Prostate gland (tissue), 2 donors: ENCODE results near the gene RAG2. TPM values are rescaled to one million over a fixed set of nuclear protein-coding genes. Genes with fewer than 3 reads are reported as not detected.

Experiments
- DNase-seq: peaks from one replicate; pipeline ENCODE4 v3.0.0-alpha.2; 2019; ENCODE audit warnings: low spot score
- H3K27ac ChIP-seq, 2 donors: fragments of 200-600 bp; sonication (generic); 2 replicates each; pipeline ENCODE4 v1.5.1; 2017 to 2019
- H3K27me3 ChIP-seq: fragments of 200-600 bp; sonication (generic); replicated peaks from 2 replicates; pipeline ENCODE4 v1.5.1; 2019; ENCODE audit not compliant: insufficient read depth
- H3K36me3 ChIP-seq, 2 donors: fragments of 200-600 bp; sonication (generic); 1 replicate in 1 of 2; 2 replicates in 1 of 2; pipeline versions ENCODE4 v1.5.1 to v1.8.1; 2017 to 2019
- H3K4me1 ChIP-seq: fragments of 200-600 bp; sonication (generic); replicated peaks from 2 replicates; pipeline ENCODE4 v1.5.1; 2019
- H3K4me3 ChIP-seq, 2 donors: fragments of 200-600 bp; sonication (generic); 2 replicates each; pipeline ENCODE4 v1.5.1; 2017 to 2019
- H3K9me3 ChIP-seq: fragments of 200-600 bp; sonication (generic); 2 replicates; pipeline ENCODE4 v1.5.1; 2017
- CTCF ChIP-seq, 4 experiments: fragments of 200-600 bp in 2 of 4; fragments of 450-650 bp in 2 of 4; sonication (generic) in 2 of 4; IDR thresholded peaks; 1 replicate in 3 of 4; 2 replicates in 1 of 4; pipeline ENCODE4 v1.5.1; 2016 to 2019; ENCODE audit warnings: antibody characterized with exemption in 4 of 4, mild to moderate bottlenecking in 2 of 4, moderate library complexity in 2 of 4
- POLR2A ChIP-seq: fragments of 450-650 bp; IDR thresholded peaks from one replicate; pipeline ENCODE4 v1.6.1; 2016; ENCODE audit warnings: antibody characterized with exemption, mild to moderate bottlenecking
- POLR2AphosphoS5 ChIP-seq: sonication (generic); formaldehyde crosslinking; IDR thresholded peaks from one replicate; pipeline ENCODE4 v1.6.1; 2017; ENCODE audit warnings: antibody characterized with exemption
- WGBS: methylation state at CpG from one replicate; pipeline ENCODE4 v1.1.5; 2018; 5-methylcytosine and 5-hydroxymethylcytosine counted together
- intact Hi-C: fragments of 100-400 bp; cut with DNase I; formaldehyde crosslinking; loops from one replicate; pipeline ENCODE4 v1.14.2; 2022
- total RNA-seq, 2 donors: library from RNA; depleted of rRNA; stranded (reverse); fragments of >200 nt; gene quantifications; one replicate each; pipeline ENCODE4 v1.1.0, GENCODE V29; 2016

Gene RAG2
- total RNA-seq, 2 donors from 2014 or later = not detected

DNA sequence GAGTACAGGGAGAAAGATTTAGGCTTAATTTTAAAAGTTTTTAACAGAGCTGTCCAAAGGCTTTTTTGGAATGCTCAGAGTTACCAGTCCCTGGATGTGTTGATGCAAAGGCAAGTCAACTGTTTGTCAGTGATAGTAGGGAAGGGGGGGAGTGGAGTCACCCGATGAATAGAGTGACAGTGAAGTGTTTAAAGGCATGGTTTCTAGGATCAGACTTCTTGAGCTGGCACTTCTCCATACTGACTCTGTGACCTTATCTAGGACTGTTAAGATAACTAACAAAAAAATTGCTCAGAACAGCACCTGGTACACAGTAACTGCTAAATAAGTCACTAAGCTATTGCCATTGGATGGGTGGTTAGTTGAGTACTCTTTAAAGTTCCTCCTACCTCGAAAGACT, 11.3 kb upstream of the RAG2 start:
- Histone ChIP-seq H3K27ac (no peak overlapping the region), H3K9me3 (no peaks in the 10 kb centered on the region), H3K4me1 (no peaks in the 10 kb centered on the region), H3K4me3 (no peak overlapping the region), H3K27me3 (no peaks in the 10 kb centered on the region), H3K36me3 (no peaks in the 10 kb centered on the region)
- DNase-seq = no peak
- TF ChIP-seq POLR2A (no peak), POLR2AphosphoS5 (no peak), CTCF (IDR thresholded peaks at IDR 0.05) (no peak)
- intact Hi-C loops = no loop called here
- WGBS = 67% methylated on average over 2 of the region's 2 CpGs

DNA sequence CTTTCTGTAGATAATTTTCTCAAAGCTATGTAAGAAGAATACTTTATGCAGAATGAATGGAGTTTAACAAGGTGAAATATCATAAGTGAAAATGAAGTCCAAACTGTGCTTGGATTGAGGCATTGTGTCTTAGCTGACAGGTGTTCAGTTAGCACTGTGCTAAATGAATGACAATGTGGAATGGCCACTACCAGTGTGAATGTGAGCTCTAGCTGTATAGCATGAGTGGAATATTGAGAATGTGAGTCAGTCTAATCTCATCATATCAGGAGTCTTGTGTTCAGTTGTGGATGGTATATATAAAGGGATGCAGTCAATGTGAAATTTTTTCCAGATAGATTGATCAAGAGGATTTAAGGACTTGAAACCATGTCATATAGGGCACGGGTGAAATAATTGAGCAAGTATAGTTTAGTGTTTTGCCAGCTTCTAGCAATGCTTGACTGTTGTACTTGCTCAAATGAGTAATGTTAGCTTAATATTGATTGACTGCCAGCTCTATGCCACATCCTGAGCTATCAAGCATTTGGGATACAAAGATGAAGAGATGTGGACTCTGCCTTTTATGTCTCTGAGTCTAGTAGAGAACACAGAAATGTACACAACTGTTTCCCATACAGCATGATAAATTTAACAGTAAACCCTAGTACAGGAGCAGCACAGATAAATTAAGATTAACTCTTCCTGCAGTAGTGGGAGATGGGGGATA, 10.6 kb upstream of the RAG2 start:
- Histone ChIP-seq H3K4me3 (no peak overlapping the region), H3K9me3 (no peaks in the 10 kb centered on the region), H3K36me3 (no peaks in the 10 kb centered on the region), H3K27me3 (no peaks in the 10 kb centered on the region), H3K27ac (no peak overlapping the region), H3K4me1 (no peaks in the 10 kb centered on the region)
- 95% methylated on average over 1 of the region's 1 CpG for WGBS
- intact Hi-C loops = no loop called here
- TF ChIP-seq POLR2A (no peak), POLR2AphosphoS5 (no peak), CTCF (IDR thresholded peaks at IDR 0.05) (no peak)
- no peak for DNase-seq

DNA sequence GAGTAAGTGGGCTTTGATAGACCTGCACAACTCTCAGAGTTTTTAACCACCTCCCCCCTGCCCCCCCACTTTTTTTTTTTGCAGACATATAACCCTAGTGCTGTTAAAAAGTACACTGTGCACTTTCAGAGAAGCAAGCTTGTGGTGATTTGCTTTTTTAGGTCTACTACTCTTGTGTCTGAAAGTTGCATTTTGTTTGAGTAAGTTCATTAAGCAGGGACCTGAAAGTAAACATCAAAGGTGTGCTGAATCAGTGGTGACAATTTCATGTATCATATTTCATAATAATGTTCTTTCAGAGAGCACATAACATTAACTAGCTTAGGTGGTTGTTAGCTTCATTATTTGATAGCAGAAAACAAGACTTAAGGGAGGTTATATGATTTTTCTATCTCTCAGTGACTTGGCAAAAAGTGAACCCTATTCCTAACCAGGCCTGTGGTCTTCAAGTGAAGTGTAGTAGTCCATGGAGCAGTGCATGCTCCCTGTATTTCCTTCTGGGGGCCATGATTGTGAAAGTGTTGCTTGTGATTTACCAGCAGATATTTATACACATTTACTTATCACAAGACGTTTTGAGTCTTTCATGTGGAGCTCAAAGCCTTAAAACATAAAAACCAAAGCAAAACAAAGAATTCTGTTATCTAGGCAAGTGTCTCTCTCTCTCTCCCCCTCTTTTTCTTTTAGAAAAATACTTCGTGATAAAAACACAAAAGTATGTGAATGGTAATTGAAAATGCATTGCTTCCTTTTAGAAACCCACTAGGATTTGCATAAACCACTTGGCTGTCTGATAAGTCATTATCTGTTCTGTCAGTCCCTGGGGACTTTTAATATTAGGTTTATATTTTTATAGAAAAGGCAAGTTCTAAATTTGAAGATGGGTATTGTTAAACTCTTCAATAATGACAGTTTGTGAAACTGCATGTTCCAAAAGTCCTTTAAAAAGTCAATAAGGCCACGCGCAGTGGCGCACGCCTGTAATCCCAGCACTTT, 7.5 kb upstream of the RAG2 start:
- Histone ChIP-seq H3K9me3 (no peaks in the 10 kb centered on the region), H3K4me3 (no peak overlapping the region), H3K27ac (no peak overlapping the region), H3K36me3 (no peaks in the 10 kb centered on the region), H3K4me1 (no peaks in the 10 kb centered on the region), H3K27me3 (no peaks in the 10 kb centered on the region)
- WGBS = 84% methylated on average over 6 of the region's 6 CpGs
- DNase-seq = no peak
- TF ChIP-seq CTCF (IDR thresholded peaks at IDR 0.05) = no peak
- TF ChIP-seq POLR2AphosphoS5 = no peak
- intact Hi-C loops = no loop called here

DNA sequence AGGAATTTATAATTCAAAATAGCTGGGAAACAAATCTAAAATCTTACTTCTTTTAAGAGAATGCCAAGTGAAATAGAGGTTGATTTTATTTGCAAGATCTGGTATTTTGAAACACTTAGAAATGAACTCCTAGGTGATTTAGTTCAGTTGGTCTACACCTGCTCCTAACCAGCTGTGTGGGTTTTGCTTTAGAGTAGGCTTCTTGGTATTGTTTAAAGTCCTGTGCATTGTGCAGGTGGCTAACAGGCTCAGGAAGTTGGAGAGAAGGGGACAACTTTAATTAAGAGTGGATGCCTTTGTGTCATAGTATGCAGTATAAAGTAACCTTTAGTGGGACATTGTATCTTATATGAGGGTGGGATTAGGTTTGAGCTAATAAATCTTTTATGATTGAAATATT, 4.1 kb upstream of the RAG2 start:
- Histone ChIP-seq H3K4me3 (no peak overlapping the region), H3K36me3 (no peaks in the 10 kb centered on the region), H3K27me3 (no peaks in the 10 kb centered on the region), H3K9me3 (no peaks in the 10 kb centered on the region), H3K27ac (no peak overlapping the region), H3K4me1 (no peaks in the 10 kb centered on the region)
- DNase-seq = no peak
- intact Hi-C loops = no loop called here
- TF ChIP-seq POLR2A = no peak
- no peak for TF ChIP-seq POLR2AphosphoS5
- TF ChIP-seq CTCF (IDR thresholded peaks at IDR 0.05) = no peak
